CD4-positive, alpha-beta T cell treated with Interleukin-1 beta for 1 hour (primary cell): Measurements from ENCODE around the gene PRAMEF14.
A peak's percentile ranks its signal among the peaks of the same experiment; 100 is the strongest.
"Not testable (repeated sequence)": the region's sequence is repeated elsewhere in the genome, so short reads cannot be mapped to it uniquely, and the experiment has no call there.

Experiments
- DNase-seq, 2 donors: peaks; one replicate each; pipeline ENCODE4 v3.0.0-alpha.2; 2020 to 2022

PRAMEF14 gene

GRCh38 chr1:13347034-13347433, at the start of gene PRAMEF14:
Gene PRAMEF14 (minus strand): TSS chr1:13347134. CDS start chr1:13345314, 1,820 bp downstream.
- DNase-seq = not testable (repeated sequence)

- DNase-seq = not testable (repeated sequence)
Measured at GRCh38 chr1:13395311-13395710, 48.4 kb upstream of the PRAMEF14 start.

- not testable (repeated sequence) for DNase-seq
Measured at GRCh38 chr1:13394761-13395160, 47.8 kb upstream of the PRAMEF14 start.

GRCh38 chr1:13393004-13393403, 46.1 kb upstream of the PRAMEF14 start:
- not testable (repeated sequence) for DNase-seq

- DNase-seq = not testable (repeated sequence)
Measured at GRCh38 chr1:13389332-13389731, 42.4 kb upstream of the PRAMEF14 start, which contains the start of gene PRAMEF17. Gene PRAMEF17 (plus strand): TSS chr1:13389632. CDS start chr1:13389658, 26 bp downstream.

GRCh38 chr1:13380380-13380779, 33.4 kb upstream of the PRAMEF14 start:
- DNase-seq = not testable (repeated sequence)

- DNase-seq = not testable (repeated sequence)
Measured at GRCh38 chr1:13378983-13379382, 32.0 kb upstream of the PRAMEF14 start.

- DNase-seq = not testable (repeated sequence)
Measured at GRCh38 chr1:13368544-13368943, 21.6 kb upstream of the PRAMEF14 start.

GRCh38 chr1:13366536-13366935, 19.6 kb upstream of the PRAMEF14 start:
- not testable (repeated sequence) for DNase-seq

GRCh38 chr1:13364928-13365327, 18.0 kb upstream of the PRAMEF14 start:
- DNase-seq = not testable (repeated sequence)

- DNase-seq = not testable (repeated sequence)
Measured at GRCh38 chr1:13362364-13362763, 15.4 kb upstream of the PRAMEF14 start.

- peak in 1 of 2 donors; percentile 30 for DNase-seq
Measured at GRCh38 chr1:13356774-13357173, 9.8 kb upstream of the PRAMEF14 start.

GRCh38 chr1:13354475-13354874, 7.5 kb upstream of the PRAMEF14 start:
- DNase-seq = not testable (repeated sequence)

GRCh38 chr1:13353476-13353875, 6.5 kb upstream of the PRAMEF14 start:
- not testable (repeated sequence) for DNase-seq

- not testable (repeated sequence) for DNase-seq
Measured at GRCh38 chr1:13342496-13342895, 4.4 kb downstream of the PRAMEF14 start.

- not testable (repeated sequence) for DNase-seq
Measured at GRCh38 chr1:13315281-13315680, 31.7 kb downstream of the PRAMEF14 start, which contains the start of gene PRAMEF15. Gene PRAMEF15 (plus strand): TSS chr1:13315581. CDS start chr1:13318408, 2,827 bp downstream.

GRCh38 chr1:13303239-13303638, 43.7 kb downstream of the PRAMEF14 start, which contains the start of gene PRAMEF33:
Gene PRAMEF33 (plus strand): TSS chr1:13303539. CDS start chr1:13305955, 2,416 bp downstream.
- not testable (repeated sequence) for DNase-seq

GRCh38 chr1:13302197-13302596, 44.7 kb downstream of the PRAMEF14 start:
- DNase-seq = not testable (repeated sequence)

GRCh38 chr1:13298699-13299098, 48.2 kb downstream of the PRAMEF14 start:
- DNase-seq = not testable (repeated sequence)

GRCh38 chr1:13297216-13297931, 49.6 kb downstream of the PRAMEF14 start:
- not testable (repeated sequence) for DNase-seq
